ENCODE results near the gene CRYAB.

DNA sequence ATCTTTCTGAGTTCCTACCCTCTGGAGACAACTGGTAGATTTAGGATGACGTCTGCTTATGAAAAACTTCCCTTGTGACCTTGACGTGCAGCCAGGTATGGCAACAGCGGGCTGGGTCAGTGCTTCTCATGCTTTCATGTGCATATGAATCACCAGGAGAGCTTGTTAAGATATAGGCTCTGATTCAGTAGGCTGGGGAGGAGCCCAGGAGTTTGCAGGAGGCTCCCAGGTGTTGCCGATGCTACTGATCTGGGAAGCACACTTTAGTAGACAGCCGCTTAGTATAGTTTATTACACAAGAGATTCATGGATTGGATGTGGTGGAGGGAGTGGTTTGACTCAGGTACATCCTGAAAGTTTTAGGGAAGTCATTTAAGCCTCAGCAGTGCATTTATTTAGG is 49.3 kb upstream of the CRYAB start:
- TF ChIP-seq, protein P1, sequence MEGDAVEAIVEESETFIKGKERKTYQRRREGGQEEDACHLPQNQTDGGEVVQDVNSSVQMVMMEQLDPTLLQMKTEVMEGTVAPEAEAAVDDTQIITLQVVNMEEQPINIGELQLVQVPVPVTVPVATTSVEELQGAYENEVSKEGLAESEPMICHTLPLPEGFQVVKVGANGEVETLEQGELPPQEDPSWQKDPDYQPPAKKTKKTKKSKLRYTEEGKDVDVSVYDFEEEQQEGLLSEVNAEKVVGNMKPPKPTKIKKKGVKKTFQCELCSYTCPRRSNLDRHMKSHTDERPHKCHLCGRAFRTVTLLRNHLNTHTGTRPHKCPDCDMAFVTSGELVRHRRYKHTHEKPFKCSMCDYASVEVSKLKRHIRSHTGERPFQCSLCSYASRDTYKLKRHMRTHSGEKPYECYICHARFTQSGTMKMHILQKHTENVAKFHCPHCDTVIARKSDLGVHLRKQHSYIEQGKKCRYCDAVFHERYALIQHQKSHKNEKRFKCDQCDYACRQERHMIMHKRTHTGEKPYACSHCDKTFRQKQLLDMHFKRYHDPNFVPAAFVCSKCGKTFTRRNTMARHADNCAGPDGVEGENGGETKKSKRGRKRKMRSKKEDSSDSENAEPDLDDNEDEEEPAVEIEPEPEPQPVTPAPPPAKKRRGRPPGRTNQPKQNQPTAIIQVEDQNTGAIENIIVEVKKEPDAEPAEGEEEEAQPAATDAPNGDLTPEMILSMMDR (IDR thresholded peaks at IDR 0.05), result no peak
- TF ChIP-seq POLR2A (IDR thresholded peaks at IDR 0.05), result no peak
